MM.1S (cell line): ENCODE results near the gene BBS7.

Experiments used
- DNase-seq: peaks from one replicate; pipeline ENCODE4 v3.0.0-alpha.2; 2015
- H2AFZ ChIP-seq: fragments of 300-600 bp; sonication (generic); 2 replicates; pipeline ENCODE4 v1.6.0; 2016; ENCODE audit warnings: antibody characterized with exemption, low read length
- H3F3A ChIP-seq: fragments of 300-600 bp; sonication (generic); 2 replicates; pipeline ENCODE4 v1.6.1; 2016; ENCODE audit warnings: mild to moderate bottlenecking, antibody characterized with exemption, low read length, moderate library complexity, mixed read lengths; ENCODE audit not compliant: insufficient read depth
- H3K27ac ChIP-seq: fragments of 300-600 bp; sonication (generic); 2 replicates; pipeline ENCODE4 v1.5.1; 2016; ENCODE audit warnings: mild to moderate bottlenecking, low read length
- H3K27me3 ChIP-seq: fragments of 300-600 bp; sonication (generic); replicated peaks from 2 replicates; pipeline ENCODE4 v1.6.0; 2016; ENCODE audit warnings: low read length; ENCODE audit not compliant: insufficient read depth
- H3K36me3 ChIP-seq: fragments of 300-600 bp; sonication (generic); replicated peaks from 2 replicates; pipeline ENCODE4 v1.6.1; 2016; ENCODE audit warnings: mild to moderate bottlenecking, low read length, mixed read lengths; ENCODE audit not compliant: insufficient read depth
- H3K4me1 ChIP-seq: fragments of 300-600 bp; sonication (generic); 2 replicates; pipeline ENCODE4 v1.6.1; 2016; ENCODE audit warnings: low read length, mixed read lengths
- H3K4me2 ChIP-seq: fragments of 300-600 bp; sonication (generic); 2 replicates; pipeline ENCODE4 v1.6.0; 2016; ENCODE audit warnings: low read depth, low read length
- H3K4me3 ChIP-seq: fragments of 300-600 bp; sonication (generic); 2 replicates; pipeline ENCODE4 v1.5.1; 2016; ENCODE audit warnings: low read length, mixed read lengths
- H3K79me2 ChIP-seq: fragments of 300-600 bp; sonication (generic); 2 replicates; pipeline ENCODE4 v1.6.1; 2016; ENCODE audit warnings: mixed run types, low read length, mixed read lengths
- H3K9ac ChIP-seq: fragments of 300-600 bp; sonication (generic); 2 replicates; pipeline ENCODE4 v1.6.1; 2016; ENCODE audit warnings: low read length, mixed read lengths
- H3K9me2 ChIP-seq: fragments of 300-600 bp; sonication (generic); replicated peaks from 2 replicates; pipeline ENCODE4 v1.6.1; 2016; ENCODE audit warnings: mild to moderate bottlenecking, low read length, mixed read lengths; ENCODE audit not compliant: insufficient read depth
- H3K9me3 ChIP-seq: fragments of 300-600 bp; sonication (generic); replicated peaks from 2 replicates; pipeline ENCODE4 v1.6.1; 2016; ENCODE audit warnings: mild to moderate bottlenecking, low read length, mixed read lengths; ENCODE audit not compliant: insufficient read depth
- H4K20me1 ChIP-seq: fragments of 300-600 bp; sonication (generic); 2 replicates; pipeline ENCODE4 v1.6.1; 2016; ENCODE audit warnings: mild to moderate bottlenecking, low read length, moderate library complexity, mixed read lengths; ENCODE audit not compliant: insufficient read depth
- CTCF ChIP-seq: fragments of 300-600 bp; sonication (generic); IDR thresholded peaks from 2 replicates; pipeline ENCODE4 v1.5.1; 2016; ENCODE audit warnings: antibody characterized with exemption, low read length, mixed read lengths
- EZH2 ChIP-seq: fragments of 300-600 bp; sonication (generic); optimal IDR thresholded peaks from 2 replicates; pipeline ENCODE3; 2017; ENCODE audit warnings: low read depth, mild to moderate bottlenecking, antibody characterized with exemption, low read length, mixed read lengths
- EZH2phosphoT487 ChIP-seq: fragments of 300-600 bp; sonication (generic); IDR thresholded peaks from 2 replicates; pipeline ENCODE4 v1.6.1; 2018; ENCODE audit warnings: antibody characterized with exemption, low read length

The BBS7 gene

GRCh38 chr4:121819216-121819965, 50.9 kb downstream of the BBS7 start:
- H3K36me3 ChIP-seq, result peaks cover 32% of the 10 kb centered on the region; the same call in 1 of the 2 replicates
- H3K4me1 ChIP-seq, result peaks cover 9% of the 10 kb centered on the region

GRCh38 chr4:121818215-121818614, 52.1 kb downstream of the BBS7 start:
- Histone ChIP-seq H3K4me1 (peaks cover 9% of the 10 kb centered on the region), H3K4me3 (no peak overlapping the region), H3K27ac (no peak overlapping the region), H3K9me2 (no peaks in the 10 kb centered on the region), H3F3A (peaks cover 27% of the 10 kb centered on the region), H3K79me2 (peaks cover 76% of the 10 kb centered on the region), H3K9ac (no peak overlapping the region), H3K4me2 (no peak overlapping the region), H3K27me3 (no peaks in the 10 kb centered on the region), H3K36me3 (peaks cover 32% of the 10 kb centered on the region; the same call in 1 of the 2 replicates), H3K9me3 (no peaks in the 10 kb centered on the region), H2AFZ (no peak overlapping the region), H4K20me1 (peaks cover 3% of the 10 kb centered on the region; the same call in 1 of the 2 replicates)
- DNase-seq, result no peak
- TF ChIP-seq CTCF, result no peak
- no peak for TF ChIP-seq EZH2
- TF ChIP-seq EZH2phosphoT487, result no peak

More at GRCh38 chr4:121819216-121819965, 50.9 kb downstream of the BBS7 start:
- Histone ChIP-seq H3K9me3 (no peaks in the 10 kb centered on the region), H3K27ac (no peak overlapping the region), H3K9me2 (no peaks in the 10 kb centered on the region), H4K20me1 (peaks cover 3% of the 10 kb centered on the region; the same call in 1 of the 2 replicates), H3K4me3 (no peak overlapping the region), H3F3A (peaks cover 23% of the 10 kb centered on the region), H3K27me3 (no peaks in the 10 kb centered on the region), H2AFZ (no peak overlapping the region), H3K9ac (no peak overlapping the region), H3K79me2 (peaks cover 81% of the 10 kb centered on the region), H3K4me2 (no peak overlapping the region)
- no peak for DNase-seq
- no peak for TF ChIP-seq CTCF
- TF ChIP-seq EZH2phosphoT487, result no peak
- no peak for TF ChIP-seq EZH2

- Histone ChIP-seq H2AFZ (no peak overlapping the region), H3K27me3 (no peaks in the 10 kb centered on the region), H3K27ac (no peak overlapping the region), H3K4me3 (no peak overlapping the region), H3K4me2 (no peak overlapping the region), H3K9me3 (no peaks in the 10 kb centered on the region), H3K79me2 (peaks cover 71% of the 10 kb centered on the region), H3F3A (peaks cover 27% of the 10 kb centered on the region), H3K4me1 (peaks cover 9% of the 10 kb centered on the region), H3K9me2 (no peaks in the 10 kb centered on the region), H3K36me3 (peaks cover 32% of the 10 kb centered on the region; the same call in 1 of the 2 replicates), H4K20me1 (peaks cover 3% of the 10 kb centered on the region; the same call in 1 of the 2 replicates), H3K9ac (no peak overlapping the region)
- no peak for DNase-seq
- TF ChIP-seq EZH2phosphoT487 (no peak), CTCF (no peak), EZH2 (no peak)
Observed at GRCh38 chr4:121817701-121818100, 52.6 kb downstream of the BBS7 start.
